Stimulated activated CD4-positive, alpha-beta T cell treated with anti-CD3 and anti-CD28 coated beads, Interleukin-4, amount 100 ng/mL, for 24 hours (primary cell): ENCODE data around the gene GBF1.

ENCODE experiments used
- DNase-seq: peaks from one replicate; pipeline ENCODE4 v3.0.0-alpha.2; 2020

GBF1 gene

GRCh38 chr10:102411341-102412255, 166.3 kb downstream of the GBF1 start:
- DNase-seq = no peak

- no peak for DNase-seq
Measured at GRCh38 chr10:102412293-102412692, 167.0 kb downstream of the GBF1 start.

- no peak for DNase-seq
Measured at GRCh38 chr10:102413053-102413705, 167.8 kb downstream of the GBF1 start.

GRCh38 chr10:102413806-102414561, 168.7 kb downstream of the GBF1 start:
- DNase-seq = no peak

GRCh38 chr10:102414749-102415148, 169.4 kb downstream of the GBF1 start:
- no peak for DNase-seq

GRCh38 chr10:102416283-102416682, 171.0 kb downstream of the GBF1 start:
- no peak for DNase-seq

- DNase-seq = no peak
Measured at GRCh38 chr10:102416695-102417094, 171.4 kb downstream of the GBF1 start.

- no peak for DNase-seq
Measured at GRCh38 chr10:102418622-102419268, 173.4 kb downstream of the GBF1 start, which contains the start of gene PSD. TSS of gene PSD (minus strand) at chr10:102418785. CDS start at chr10:102417038, 1,747 bp downstream.

- DNase-seq = peak; percentile 72
Measured at GRCh38 chr10:102419269-102420180, 174.2 kb downstream of the GBF1 start.

GRCh38 chr10:102420181-102420713, 174.9 kb downstream of the GBF1 start:
- no peak for DNase-seq

- peak; percentile 97 for DNase-seq
Measured at GRCh38 chr10:102420714-102421506, 175.6 kb downstream of the GBF1 start, which contains the start of gene FBXL15. TSS of gene FBXL15 (plus strand) at chr10:102420836. CDS start at chr10:102421130, 294 bp downstream.

- DNase-seq = no peak
Measured at GRCh38 chr10:102421507-102421756, 176.1 kb downstream of the GBF1 start.

- DNase-seq = no peak
Measured at GRCh38 chr10:102421757-102422512, 176.6 kb downstream of the GBF1 start.

- peak; percentile 59 for DNase-seq
Measured at GRCh38 chr10:102422545-102423129, 177.3 kb downstream of the GBF1 start.

GRCh38 chr10:102423372-102423968, 178.1 kb downstream of the GBF1 start:
- no peak for DNase-seq

- no peak for DNase-seq
Measured at GRCh38 chr10:102424145-102424544, 178.8 kb downstream of the GBF1 start.

GRCh38 chr10:102424916-102425315, 179.6 kb downstream of the GBF1 start:
- DNase-seq = no peak

- DNase-seq = no peak
Measured at GRCh38 chr10:102425444-102425843, 180.1 kb downstream of the GBF1 start.

- no peak for DNase-seq
Measured at GRCh38 chr10:102426803-102427287, 181.5 kb downstream of the GBF1 start.
